Epithelial cell of esophagus (primary cell): Measurements from ENCODE around the gene HIGD2A.

ENCODE experiments used
- DNase-seq: peaks from one replicate; pipeline ENCODE4 v3.0.0; 2010; ENCODE audit warnings: low read depth
- H3K4me3 ChIP-seq: 2 replicates; pipeline ENCODE4 v1.5.1; 2011; ENCODE audit warnings: mild to moderate bottlenecking, low read length, control low read depth
- CTCF ChIP-seq: IDR thresholded peaks from 2 replicates; pipeline ENCODE4 v1.5.1; 2011; ENCODE audit warnings: low read depth, mild to moderate bottlenecking, low read length, control low read depth, inconsistent platforms; ENCODE audit not compliant: insufficient read depth; ENCODE audit errors: missing control alignments

Gene HIGD2A

GRCh38 chr5:176382721-176383120 lies 5.8 kb upstream of the HIGD2A start:
- no peak for TF ChIP-seq CTCF
- DNase-seq, result no peak

GRCh38 chr5:176383248-176383905 lies 5.2 kb upstream of the HIGD2A start:
- no peak overlapping the region for H3K4me3 ChIP-seq
- no peak for DNase-seq
- TF ChIP-seq CTCF, result no peak

More at GRCh38 chr5:176382721-176383120, 5.8 kb upstream of the HIGD2A start:
- no peak overlapping the region for H3K4me3 ChIP-seq

GRCh38 chr5:176383961-176384360 lies 4.6 kb upstream of the HIGD2A start:
- TF ChIP-seq CTCF, result no peak
- H3K4me3 ChIP-seq, result no peak overlapping the region
- DNase-seq, result no peak

GRCh38 chr5:176384366-176384930 lies 4.1 kb upstream of the HIGD2A start:
- no peak overlapping the region for H3K4me3 ChIP-seq
- DNase-seq, result no peak
- TF ChIP-seq CTCF, result no peak

- DNase-seq, result no peak
- no peak for TF ChIP-seq CTCF
- H3K4me3 ChIP-seq, result no peak overlapping the region
These were observed 3.6 kb upstream of the HIGD2A start for GRCh38 chr5:176384991-176385390.

- no peak for DNase-seq
- peak overlapping the region; percentile 94 for H3K4me3 ChIP-seq
- TF ChIP-seq CTCF, result no peak
These were observed 2.1 kb upstream of the HIGD2A start for GRCh38 chr5:176386491-176386890.
